ENCODE measurements around the gene NARF. TPM values are rescaled to one million over a fixed set of nuclear protein-coding genes. Genes with fewer than 3 reads are reported as not detected.

The NARF gene
- total and polyA plus RNA-seq, 2 donors (not counting 3 experiments of a cell fraction or from before 2014, with no cell fraction given), result 83.4 to 158 TPM

- no peaks in the 10 kb centered on the region for H3K27me3 ChIP-seq (ENCODE audit: control insufficient read depth in 2 of 2, insufficient read depth in 2 of 2, low read length in 2 of 2)
- H3K9me1 ChIP-seq (replicated peaks; ENCODE audit: control insufficient read depth, extremely low read depth, insufficient read depth, low read length), result no peaks in the 10 kb centered on the region
- no peak for FAIRE-seq
- H3K9me3 ChIP-seq (replicated peaks; ENCODE audit: control insufficient read depth, insufficient read depth, low read length), result no peaks in the 10 kb centered on the region
- intact Hi-C loops (cut with micrococcal nuclease), result no loop called here
- H3K4me3 ChIP-seq (replicated peaks in 1 of 3; ENCODE audit: insufficient read depth in 1 of 3, low read depth in 1 of 3, low read length in 3 of 3), result no peak overlapping the region
- no peak overlapping the region for H3K4me2 ChIP-seq (ENCODE audit: insufficient read depth, low read length)
- no peak for DNase-seq (ENCODE audit: low read depth, low spot score)
- peaks cover 3% of the 10 kb centered on the region for H3K79me2 ChIP-seq (ENCODE audit: control insufficient read depth, insufficient read depth, low read length)
- peaks cover 0 to 13% of the 10 kb centered on the region in 2 experiments for H3K36me3 ChIP-seq (ENCODE audit: control insufficient read depth in 2 of 2, extremely low read depth in 1 of 2, insufficient read depth in 2 of 2, low read length in 2 of 2)
- no TSS peak for BruUV-seq (replicated peaks)
- no peak for TF ChIP-seq JUN (IDR thresholded peaks at IDR 0.05; ENCODE audit: borderline replicate concordance, insufficient read depth, insufficient read length, low read depth)
- no peak overlapping the region for H2AFZ ChIP-seq (ENCODE audit: low read depth, low read length)
- POLR2A ChIA-PET, result no interaction called here
- CTCF ChIA-PET, result no interaction called here
- no peak overlapping the region for H3K27ac ChIP-seq (ENCODE audit: insufficient read depth, low read depth, low read length)
- H3K4me1 ChIP-seq (ENCODE audit: control insufficient read depth, extremely low read depth, insufficient read depth, low read length), result peaks cover 4% of the 10 kb centered on the region
- no peak overlapping the region for H3K9ac ChIP-seq (replicated peaks; ENCODE audit: extremely low read depth, insufficient read depth, low read length)
- H4K20me1 ChIP-seq (replicated peaks; ENCODE audit: control insufficient read depth, extremely low read depth, insufficient read depth, low read length), result no peaks in the 10 kb centered on the region
- dilution Hi-C loops (cut with MboI; ENCODE audit: extremely low pct_ligation_motif_present, low sequenced_read_pairs), result no loop called here
These were observed 12.4 kb upstream of the NARF start for GRCh38 chr17:82446124-82446523.

DNA sequence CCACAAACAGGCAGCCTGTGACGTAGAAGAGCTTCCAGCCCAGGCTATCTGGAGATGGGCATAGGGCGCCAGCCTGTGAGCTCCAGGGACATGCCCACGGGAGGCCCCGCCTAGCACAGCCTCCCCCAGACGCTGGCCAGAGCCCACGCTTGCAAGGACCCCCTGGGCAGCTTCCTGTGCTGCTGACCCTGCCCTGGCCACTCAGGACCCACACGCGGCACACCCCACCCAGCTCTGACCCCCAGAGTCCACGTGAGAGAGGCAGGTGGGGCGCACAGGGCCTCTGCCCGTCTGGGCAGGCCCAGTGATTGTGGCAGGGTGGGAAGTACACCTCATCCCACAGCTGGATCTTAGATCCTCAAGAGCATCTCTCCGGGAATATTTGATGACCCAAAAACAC lies 11.9 kb upstream of the NARF start:
- FAIRE-seq, result no peak
- intact Hi-C loops (cut with micrococcal nuclease), result no loop called here
- Histone ChIP-seq H3K27me3 (ENCODE audit: control insufficient read depth in 2 of 2, insufficient read depth in 2 of 2, low read length in 2 of 2) (no peaks in the 10 kb centered on the region), H3K4me2 (ENCODE audit: insufficient read depth, low read length) (no peak overlapping the region), H3K36me3 (ENCODE audit: control insufficient read depth in 2 of 2, extremely low read depth in 1 of 2, insufficient read depth in 2 of 2, low read length in 2 of 2) (peaks cover 0 to 13% of the 10 kb centered on the region in 2 experiments), H3K4me3 (replicated peaks in 1 of 3; ENCODE audit: insufficient read depth in 1 of 3, low read depth in 1 of 3, low read length in 3 of 3) (no peak overlapping the region), H3K9me1 (replicated peaks; ENCODE audit: control insufficient read depth, extremely low read depth, insufficient read depth, low read length) (no peaks in the 10 kb centered on the region), H3K79me2 (ENCODE audit: control insufficient read depth, insufficient read depth, low read length) (peaks cover 3% of the 10 kb centered on the region), H3K27ac (ENCODE audit: insufficient read depth, low read depth, low read length) (no peak overlapping the region), H3K9ac (replicated peaks; ENCODE audit: extremely low read depth, insufficient read depth, low read length) (no peak overlapping the region), H2AFZ (ENCODE audit: low read depth, low read length) (no peak overlapping the region), H4K20me1 (replicated peaks; ENCODE audit: control insufficient read depth, extremely low read depth, insufficient read depth, low read length) (no peaks in the 10 kb centered on the region), H3K9me3 (replicated peaks; ENCODE audit: control insufficient read depth, insufficient read depth, low read length) (no peaks in the 10 kb centered on the region), H3K4me1 (ENCODE audit: control insufficient read depth, extremely low read depth, insufficient read depth, low read length) (peaks cover 6% of the 10 kb centered on the region)
- CTCF ChIA-PET, result no interaction called here
- DNase-seq (ENCODE audit: low read depth, low spot score), result no peak
- BruUV-seq (replicated peaks), result no TSS peak
- dilution Hi-C loops (cut with MboI; ENCODE audit: extremely low pct_ligation_motif_present, low sequenced_read_pairs), result no loop called here
- TF ChIP-seq MAX (IDR thresholded peaks at IDR 0.05; ENCODE audit: insufficient read depth, insufficient read length) (no peak), FOS (IDR thresholded peaks at IDR 0.05; ENCODE audit: borderline replicate concordance, insufficient read depth, low read length) (no peak), POLR2A (IDR thresholded peaks at IDR 0.05; ENCODE audit: low read depth, low read length) (no peak)
- POLR2A ChIA-PET, result no interaction called here

All from endothelial cell of umbilical vein (primary cell).